Stimulated activated CD4-positive, alpha-beta T cell treated with anti-CD3 and anti-CD28 coated beads, TNF-alpha, amount 100 ng/mL, for 1 hour (primary cell): ENCODE results near the gene UBASH3A.

Experiments
- DNase-seq, 3 donors: peaks; one replicate each; pipeline ENCODE4 v3.0.0-alpha.2; 2020; ENCODE audit warnings: low read depth in 3 of 3, low spot score in 1 of 3

Gene UBASH3A

DNA sequence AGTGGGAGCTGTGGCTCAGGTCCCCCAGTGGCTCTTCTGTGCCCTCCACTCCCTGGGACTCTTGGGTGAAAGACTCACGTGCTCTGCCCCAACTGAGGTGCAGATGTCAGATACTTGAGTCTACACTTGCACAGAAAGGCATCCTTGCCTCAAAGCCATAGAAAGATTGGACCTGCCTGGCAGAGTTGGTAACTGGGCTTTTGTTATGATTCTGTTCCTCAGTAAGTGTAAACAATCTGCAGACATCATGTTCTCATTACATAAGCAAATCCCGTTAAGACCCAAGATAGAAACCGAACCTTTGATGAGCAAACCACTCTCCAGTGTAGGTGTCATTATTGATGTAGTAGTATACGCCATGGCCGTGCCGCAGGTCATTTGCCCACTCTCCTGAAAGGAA is 82.4 kb downstream of the UBASH3A start:
- DNase-seq = no peak

DNA sequence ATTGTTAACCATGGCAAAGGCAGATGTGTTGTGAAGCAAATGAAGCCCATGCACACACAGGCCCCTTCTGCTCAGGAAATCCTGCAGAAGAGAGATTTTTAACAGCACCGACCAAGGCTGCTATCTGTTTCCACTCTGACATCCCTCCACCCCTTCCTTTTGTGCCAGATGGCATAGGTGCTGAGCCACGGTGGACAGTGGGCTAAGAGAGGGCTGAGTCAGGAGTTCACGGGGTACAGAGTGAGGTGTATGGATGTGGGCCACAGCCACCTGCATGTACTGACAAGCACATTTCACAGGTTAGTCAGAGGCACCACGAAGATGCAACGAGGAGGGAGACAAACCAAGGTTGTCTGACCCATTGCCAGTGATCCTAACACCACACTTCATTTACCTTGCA is 82.8 kb downstream of the UBASH3A start:
- no peak for DNase-seq

DNA sequence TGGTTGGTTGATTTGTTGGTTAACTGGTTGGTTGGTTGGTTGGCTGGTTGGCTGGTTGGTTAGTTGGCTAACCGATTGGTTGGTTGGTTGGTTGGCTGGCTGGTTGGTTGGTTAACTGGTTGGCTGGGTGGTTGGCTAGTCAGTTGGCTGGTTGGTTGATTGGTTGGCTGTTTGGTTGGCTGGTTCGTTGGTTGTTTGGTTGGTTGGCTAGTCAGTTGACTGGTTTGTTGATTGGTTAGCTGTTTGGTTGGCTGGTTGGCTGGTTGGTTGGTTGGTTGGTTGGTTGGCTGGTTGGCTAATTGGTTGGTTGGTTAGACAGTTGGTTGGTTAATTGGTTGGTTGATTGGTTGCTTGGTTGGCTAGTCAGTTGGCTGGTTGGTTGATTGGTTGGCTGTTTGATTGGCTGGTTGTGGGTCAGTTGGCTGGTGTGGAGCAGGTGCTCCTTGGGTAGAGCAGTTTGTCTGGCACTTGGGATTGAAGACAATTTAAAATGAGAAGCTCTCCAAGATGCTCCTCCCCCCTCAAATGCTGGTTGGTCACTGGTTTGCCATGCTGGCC is 85.4 kb downstream of the UBASH3A start:
- DNase-seq = no peak

DNA sequence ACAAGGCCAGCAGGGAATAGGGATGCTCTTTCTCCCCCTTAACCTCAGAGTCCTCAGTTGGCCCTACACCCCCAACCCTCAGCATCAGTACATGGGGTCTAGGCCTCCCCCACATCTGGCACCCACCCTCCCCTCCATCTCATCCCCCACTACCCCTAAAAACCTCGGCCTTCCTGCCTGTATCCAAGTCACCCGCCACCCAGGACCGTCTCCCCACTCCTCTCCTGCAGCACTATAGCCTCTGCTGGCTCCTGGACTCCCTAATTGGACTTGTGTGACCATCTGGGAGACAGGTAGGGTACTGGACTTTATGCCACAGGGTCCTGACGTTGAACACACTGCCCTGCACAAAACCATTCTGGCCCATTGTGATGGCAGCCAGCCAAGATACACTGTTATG is 86.3 kb downstream of the UBASH3A start:
- DNase-seq = no peak

DNA sequence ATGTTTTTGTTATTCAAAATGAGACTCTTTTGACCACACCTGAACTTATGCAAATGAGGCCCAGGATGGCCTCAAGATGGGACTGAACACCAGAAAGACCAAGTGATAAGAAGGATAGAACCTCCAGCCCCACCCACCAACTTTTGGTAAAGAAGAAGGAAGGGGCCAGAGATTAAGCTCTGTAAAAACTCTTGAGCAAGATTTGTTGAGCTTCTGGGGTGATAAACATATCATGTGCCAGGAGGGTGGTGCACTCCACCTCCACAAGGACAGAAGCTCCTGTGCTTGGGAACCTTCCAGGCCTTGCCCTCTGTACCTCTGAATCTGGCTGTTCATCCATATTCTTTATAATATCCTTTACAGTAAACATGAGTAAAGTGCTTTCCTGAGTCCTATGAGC is 87.0 kb downstream of the UBASH3A start:
- no peak for DNase-seq

DNA sequence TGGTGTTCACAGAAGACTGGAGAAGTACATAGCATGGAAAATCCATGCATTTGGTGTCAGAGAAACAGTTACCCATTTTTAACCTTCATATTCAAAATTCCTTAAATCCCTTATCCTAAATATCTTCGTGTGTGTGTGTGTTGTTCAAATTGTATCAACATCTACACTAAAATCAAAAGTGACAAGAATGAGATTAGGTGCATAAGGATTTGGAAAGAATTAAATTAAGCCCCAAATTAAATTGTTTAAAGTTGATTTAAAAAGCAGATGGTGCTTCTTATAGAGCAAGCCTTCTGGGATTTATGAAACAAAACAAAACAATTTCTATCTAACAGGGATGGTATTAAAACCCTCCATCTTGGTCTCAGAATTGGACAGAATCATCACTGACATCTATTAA is 87.6 kb downstream of the UBASH3A start:
- DNase-seq = no peak

DNA sequence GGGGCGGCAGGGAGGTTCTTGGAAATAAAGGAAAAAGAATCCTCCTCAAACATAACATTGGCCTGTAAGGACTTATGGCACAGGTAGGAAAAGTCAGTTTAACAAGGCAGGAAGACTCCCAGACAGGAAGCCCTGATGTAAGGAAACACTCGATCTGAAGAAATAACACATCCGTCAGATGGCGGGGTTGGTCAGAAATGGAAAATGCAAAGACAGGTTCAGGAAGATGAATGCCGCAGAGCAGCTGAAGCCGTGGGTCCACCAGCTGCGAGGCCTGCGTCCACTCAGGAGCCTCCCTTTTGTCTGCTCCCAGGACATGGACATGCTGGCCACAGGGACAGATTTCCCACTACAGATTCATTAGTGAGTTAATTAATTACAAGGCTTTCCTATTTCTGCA is 88.5 kb downstream of the UBASH3A start:
- no peak for DNase-seq

DNA sequence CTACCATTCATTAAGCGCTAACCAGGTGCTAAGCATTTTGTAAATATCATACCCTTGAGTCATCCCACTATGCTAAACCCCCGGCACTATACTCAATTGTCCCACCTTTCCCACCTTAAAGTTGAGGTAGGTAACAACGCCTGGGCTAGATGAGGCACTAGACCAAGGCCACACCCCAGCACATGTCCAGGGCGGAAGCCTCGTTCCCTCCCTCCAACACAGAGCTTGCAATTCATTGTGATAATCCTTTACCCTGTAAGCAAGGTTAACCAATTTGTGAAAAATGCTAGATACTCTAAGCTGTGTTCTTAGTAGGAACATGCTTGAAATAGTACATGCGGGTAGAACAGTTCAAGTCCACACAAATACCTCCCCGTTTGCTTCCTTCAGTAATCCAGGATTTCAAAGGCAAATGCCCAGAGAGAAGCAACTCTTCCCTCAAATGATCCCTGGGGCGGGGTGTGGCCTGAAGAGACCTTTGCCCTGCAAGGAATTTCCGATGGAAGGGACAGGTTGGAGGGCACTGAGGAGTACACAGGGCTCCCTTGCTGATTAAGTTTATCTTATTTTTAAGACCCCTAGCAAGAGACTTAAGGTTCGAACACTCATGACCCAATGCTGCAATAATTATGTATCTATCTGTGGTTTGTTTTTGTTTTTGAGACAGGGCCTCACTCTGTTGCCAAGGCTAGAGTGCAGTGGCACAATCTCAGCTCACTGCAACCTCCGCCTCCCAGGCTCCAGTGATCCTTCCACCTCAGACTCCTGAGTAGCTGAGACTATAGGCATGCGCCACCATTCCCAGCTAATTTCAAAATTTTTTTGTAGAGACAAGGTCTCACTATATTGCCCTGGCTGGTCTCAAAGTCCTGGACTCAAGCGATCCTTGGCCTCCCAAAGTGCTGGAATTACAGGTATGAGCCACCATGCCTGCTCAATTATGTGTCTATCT is 89.7 kb downstream of the UBASH3A start:
- DNase-seq = no peak

DNA sequence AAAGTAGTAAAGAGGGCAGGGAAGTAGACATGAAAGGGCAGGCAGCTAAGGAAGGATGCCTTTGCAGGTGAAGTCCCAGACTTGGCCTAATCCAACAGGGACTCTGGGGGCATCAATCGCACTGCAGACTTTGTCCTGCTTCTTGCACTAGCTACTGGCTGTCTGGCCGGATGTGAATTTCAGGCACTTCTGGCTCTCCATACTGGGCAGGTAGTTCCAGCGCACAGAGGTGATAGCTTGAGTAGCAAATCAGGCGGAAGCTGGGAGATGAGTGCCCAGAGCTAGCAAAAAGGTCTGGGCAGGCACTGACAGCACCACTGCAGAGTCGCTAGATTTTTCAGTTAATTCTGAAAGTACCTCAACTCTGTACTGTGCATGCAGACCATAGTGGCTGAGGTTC is 91.3 kb downstream of the UBASH3A start:
- no peak for DNase-seq

DNA sequence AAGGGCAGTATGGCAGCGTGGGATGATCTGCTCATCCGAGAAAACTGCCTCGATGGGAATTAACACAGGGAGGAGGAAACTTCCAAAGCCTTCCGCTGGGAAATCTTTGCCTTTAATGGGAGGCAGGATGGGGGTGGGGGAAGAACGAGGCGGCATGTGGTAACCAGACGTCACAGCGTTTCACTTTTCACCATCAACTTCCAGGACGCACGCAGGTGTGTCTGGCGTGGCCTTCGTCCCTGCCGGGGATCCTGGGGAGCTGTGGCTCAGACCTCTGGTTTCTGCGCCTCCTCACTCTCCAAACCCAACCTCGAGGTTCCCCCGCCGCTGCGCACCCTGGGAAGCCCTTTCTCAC is 92.0 kb downstream of the UBASH3A start:
- DNase-seq = no peak

DNA sequence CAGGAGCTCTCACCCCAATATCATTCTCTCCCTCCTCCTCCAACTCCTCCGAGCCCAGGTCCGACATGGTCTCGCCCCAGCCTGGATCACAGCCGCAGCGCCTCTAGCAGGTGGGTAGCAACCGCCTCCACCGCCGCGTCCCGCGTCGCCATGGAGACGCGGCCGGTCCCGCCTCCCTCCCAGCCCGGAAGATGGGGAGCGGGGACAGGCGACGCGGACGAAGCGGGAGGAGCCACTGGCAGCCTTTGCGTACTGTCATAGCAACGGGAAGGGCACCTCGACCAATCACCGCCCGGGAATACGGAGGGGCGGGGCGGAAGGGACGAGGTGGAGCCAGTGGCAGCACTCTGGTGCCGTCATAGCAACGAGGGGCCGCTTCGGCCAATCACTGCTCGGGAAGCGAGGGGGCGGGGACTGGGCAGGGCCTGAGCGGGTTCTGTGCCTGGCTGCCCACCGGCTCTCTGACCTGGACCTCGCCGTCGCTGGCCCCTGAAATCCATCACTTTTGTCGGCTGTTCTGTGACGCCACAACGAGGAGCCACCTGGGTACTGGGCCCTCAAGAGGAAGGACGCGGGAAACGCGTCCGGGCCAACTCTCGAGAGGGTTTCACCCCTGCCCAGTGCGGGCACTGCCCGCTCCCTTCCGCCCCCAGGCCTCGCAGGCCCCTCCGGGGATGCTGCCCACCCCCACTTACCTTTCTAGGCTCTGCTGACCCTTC is 92.6 kb downstream of the UBASH3A start, which contains the start of gene RSPH1:
RSPH1 (minus strand) TSS at position 105 of the 719 bp plus-strand sequence; CDS start at position 67, 38 bp downstream.
- peak; percentile 97 to 98 (median 98) for DNase-seq

DNA sequence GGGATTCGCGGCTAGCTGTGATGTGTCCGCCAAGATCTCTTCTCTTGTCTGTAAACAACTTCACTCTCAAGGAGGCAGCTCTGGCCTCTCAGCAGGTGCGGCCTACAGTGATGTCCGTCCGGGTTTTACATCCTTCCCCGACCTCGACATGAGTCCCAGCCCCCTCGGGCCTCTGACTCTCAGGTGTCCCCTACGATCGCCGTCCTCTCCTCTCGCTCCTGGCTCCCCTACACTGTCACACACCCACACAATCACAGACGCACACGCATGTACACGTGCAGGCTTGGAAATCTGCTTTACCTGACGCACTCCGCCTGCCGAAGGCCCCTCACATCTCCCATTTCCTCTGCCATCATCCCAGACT is 93.1 kb downstream of the UBASH3A start:
- no peak for DNase-seq
